GM19193 (cell line): Measurements from ENCODE around the gene PHF19.

ENCODE experiments used
- POLR2A ChIP-seq: IDR thresholded peaks from 4 replicates; pipeline ENCODE4 v1.6.1; 2011; ENCODE audit not compliant: insufficient read depth, insufficient read length; ENCODE audit errors: extremely low read depth

The PHF19 gene

GRCh38 chr9:120876842-120877240 is at the start of gene PHF19:
TSS of gene PHF19 (minus strand) at chr9:120877188. CDS start at chr9:120874741, 2,447 bp downstream.
- TF ChIP-seq POLR2A = peak; percentile 12

GRCh38 chr9:120926397-120926928 is 49.5 kb upstream of the PHF19 start, which contains the start of gene TRAF1:
TSS of gene TRAF1 (minus strand) at chr9:120926796. CDS start at chr9:120926075, 721 bp downstream.
- no peak for TF ChIP-seq POLR2A

- TF ChIP-seq POLR2A = peak; percentile 99
Observed at GRCh38 chr9:120925535-120926396, 48.8 kb upstream of the PHF19 start.

DNA sequence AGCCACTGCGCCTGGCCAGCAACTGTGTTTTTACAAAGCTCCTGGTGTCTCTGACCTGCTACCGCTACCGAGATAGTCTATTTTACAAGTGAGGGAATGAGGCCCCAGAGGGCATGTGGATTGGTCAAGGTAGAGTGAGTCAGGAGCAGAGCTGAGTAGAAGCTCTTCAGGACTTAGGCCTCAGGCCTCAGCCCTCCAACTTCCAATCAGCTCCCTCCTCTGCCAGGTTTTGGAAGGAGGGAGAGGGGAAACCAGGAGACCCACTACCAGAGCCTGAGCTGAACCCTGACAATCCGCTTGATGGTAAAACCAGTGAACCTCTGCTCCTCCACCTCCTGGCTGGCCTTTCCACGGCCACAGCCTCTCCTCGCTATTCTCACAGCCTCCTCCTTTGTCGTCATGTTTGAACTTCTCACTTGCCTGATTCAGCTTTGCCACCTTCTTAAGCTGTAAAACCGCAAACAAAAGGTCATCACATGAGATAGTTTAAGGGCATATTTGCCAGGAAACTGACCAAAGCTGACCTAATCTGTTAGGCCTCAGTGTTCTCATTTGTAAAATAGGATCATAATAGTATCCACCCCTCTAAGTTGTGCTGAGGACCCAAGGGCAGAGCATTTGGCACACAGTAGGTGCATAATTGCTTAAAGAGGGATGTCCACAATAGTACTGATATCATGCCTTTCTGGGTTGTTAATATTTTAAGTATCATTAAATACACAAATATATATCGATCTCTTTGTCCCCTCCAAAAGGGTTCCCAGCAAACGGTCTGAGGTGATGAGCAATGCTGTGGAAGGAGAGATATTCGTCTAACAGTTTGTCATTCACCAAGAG is 47.9 kb upstream of the PHF19 start:
- TF ChIP-seq POLR2A = peak; percentile 55

DNA sequence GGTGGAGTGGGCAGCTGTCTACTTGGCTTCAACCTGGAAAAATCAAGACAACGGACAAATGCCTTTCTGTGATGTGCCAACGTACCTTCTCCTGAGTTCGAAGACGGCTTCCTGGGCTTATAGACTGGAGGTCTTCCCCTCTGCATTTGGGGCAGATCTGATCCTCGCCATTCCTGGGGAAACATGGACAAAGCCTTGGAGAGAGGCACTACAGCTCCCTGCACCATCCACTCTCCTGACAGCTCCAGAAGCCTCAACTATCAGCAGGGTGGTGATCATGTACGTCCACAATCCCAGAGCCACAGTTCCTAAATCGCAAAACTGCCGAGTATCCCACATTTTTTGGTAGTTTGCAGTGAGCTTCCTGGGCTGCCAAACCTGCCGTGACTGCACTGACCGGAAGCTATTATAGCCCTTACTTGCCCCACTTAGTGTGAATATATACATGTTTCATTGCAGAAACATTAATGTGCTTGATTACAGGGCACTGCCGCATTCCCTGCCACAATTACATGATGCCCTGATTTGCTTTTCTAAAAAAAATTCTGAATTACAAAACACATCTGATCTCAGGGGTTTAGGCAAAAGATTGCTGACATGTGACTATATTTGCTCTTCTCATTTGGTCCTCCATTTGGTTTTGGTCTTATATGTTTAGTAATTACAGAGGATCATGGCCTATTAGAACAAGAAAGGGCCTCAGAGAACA is 46.8 kb upstream of the PHF19 start:
- peak; percentile 42 for TF ChIP-seq POLR2A

GRCh38 chr9:120922404-120923195 is 45.6 kb upstream of the PHF19 start:
- no peak for TF ChIP-seq POLR2A

- TF ChIP-seq POLR2A = peak; percentile 61
Observed at GRCh38 chr9:120921661-120922181, 44.7 kb upstream of the PHF19 start.

DNA sequence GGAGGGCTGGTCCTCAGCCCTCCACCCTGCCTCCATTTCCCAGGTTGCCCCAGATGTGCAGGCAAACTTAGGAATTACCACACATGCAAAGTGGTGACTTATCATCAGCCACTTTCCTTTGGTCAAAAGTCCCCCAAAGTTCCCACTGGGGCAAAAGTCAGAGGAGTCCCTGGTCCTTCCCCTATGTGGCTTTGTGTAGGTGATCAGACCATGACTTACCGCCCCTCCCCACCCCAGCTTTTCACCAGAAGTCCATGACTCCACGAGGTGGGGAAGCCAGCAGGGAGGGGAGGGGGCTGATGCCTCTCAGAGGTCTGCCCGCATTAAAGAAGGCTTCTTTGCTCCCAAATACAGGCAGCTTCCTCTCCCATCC is 43.8 kb upstream of the PHF19 start:
- TF ChIP-seq POLR2A = no peak

DNA sequence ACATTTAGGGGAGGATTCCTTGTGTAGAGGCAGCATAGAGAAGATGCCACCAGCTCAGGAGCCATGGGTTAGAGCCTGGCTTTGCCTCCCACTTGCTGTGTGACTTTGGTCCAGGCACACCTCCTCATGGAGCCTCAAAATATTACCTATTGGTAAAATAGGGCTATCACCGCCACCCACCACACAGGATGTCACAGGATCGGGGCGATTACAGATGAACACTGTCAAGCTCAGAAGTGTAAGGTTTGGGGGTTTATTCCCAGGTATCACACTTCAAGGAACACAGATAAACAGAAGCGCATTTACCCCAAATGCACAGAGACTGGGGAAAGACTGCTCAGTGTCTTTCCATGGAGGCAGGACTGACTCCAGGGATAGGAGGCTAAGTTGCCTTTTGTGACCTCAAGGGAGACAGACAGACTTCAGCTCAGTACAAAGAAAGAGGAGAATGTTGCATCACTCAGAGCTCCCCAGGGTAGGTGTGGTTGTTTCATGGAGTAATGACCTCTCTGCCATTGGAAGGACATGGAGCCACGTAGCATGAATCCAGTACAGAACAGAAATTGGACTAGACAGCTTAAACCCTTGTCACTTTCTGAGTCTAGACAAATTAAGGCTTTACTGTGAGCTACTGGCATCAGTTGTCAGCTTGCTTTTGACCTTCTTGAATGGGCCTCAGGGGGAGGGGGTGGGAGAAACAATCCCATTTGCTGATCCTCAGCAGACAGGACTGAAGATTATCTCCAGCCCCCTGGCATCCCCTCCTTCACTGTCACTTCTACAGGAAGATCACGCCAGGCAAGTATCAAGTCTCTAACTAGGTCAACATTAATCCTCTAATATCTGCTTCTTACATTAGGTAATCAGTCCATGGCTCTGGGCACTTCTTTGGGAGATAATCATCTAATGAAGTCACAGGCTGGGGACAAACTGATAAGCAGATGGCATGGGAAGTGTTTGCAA is 43.1 kb upstream of the PHF19 start:
- no peak for TF ChIP-seq POLR2A

DNA sequence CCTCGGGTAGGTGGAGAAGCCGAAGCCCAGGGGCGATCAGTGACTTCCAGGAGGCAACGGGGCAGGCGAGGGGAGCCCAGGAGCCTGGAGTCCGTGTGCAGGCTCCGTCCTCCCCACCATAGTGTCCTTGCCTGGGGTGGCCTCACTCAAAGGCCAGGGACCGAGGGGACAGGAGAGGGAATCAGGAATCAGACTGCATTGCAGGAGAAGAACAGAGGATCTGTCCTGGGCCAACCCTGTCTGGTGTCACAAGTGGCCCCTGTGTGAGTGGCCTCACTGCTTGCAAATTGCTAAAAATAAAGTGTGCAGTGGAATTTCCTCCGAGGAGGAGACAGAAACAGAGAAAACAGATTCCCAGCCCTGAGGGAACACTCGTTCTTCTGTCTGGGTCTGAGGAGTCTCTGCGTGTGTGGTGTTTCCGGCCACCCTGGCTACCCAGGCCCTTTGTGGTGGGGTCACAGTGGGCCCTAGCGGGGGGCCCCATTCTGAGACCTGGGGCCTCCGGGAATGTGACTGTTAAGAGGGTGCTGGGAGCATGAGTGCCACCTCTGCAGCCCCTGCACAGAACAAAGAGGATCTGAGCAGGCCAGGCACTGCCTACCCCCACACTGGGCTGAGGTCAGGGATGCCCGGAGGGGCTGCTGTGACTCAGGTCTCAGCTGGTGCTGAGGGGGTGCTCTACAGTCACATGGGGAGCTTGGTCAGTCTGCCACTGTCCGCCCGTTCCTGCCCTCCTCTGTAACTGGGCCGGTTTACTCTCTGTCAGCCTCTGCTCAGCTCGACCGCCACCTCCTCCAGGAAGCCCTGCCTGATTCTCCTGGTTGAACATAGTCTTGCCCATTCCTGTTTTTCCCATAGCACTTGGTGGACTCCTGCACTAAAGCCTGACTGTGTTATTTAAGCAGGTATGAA is 42.2 kb upstream of the PHF19 start:
- TF ChIP-seq POLR2A = peak; percentile 41

DNA sequence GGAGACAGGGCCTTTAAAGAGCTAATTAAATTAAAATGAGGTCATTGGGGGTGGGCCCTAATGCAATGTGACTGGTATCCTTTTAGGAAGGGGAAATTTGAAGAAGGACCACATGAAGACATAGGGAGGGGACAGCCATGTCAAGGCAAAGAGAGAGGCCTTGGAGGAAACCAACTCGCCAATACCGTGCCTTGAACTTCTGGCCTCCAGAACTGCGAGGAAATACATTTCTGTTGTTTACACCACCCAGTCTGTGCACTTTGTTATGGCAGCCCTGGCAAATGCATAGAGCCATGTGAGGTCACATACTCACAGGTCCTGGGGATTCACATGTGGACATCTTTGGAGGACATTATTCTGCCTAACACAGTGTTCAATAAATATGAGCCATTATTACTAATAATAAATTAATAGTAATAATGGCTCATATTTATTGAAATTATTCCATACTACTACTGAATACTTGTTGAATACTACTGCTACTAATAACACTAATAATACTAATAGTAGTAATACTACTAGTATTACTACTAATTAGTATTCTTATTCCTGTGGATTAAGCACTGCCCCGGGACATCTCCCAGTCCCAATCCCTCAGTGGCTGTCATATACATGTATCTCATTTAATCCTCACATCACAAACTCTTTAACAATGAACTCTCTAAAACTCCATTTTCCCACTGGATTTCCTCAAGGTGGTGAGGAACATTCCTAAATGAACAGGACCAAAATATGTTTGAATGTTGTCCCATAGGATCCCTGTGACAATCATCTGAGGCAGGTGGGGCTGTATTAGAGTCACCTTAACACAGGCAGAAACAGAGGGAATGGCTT is 41.2 kb upstream of the PHF19 start:
- no peak for TF ChIP-seq POLR2A
